ENCODE measurements around the gene NCKAP5L. TPM values are rescaled to one million over a fixed set of nuclear protein-coding genes. Genes with fewer than 3 reads are reported as not detected.

The NCKAP5L gene
- total and polyA plus RNA-seq, 2 donors (not counting 3 experiments of a cell fraction or from before 2014, with no cell fraction given) = 17.4 to 46.1 TPM

GRCh38 chr12:49846032-49846431 lies 17.8 kb upstream of the NCKAP5L start:
- dilution Hi-C loops (cut with MboI; ENCODE audit: extremely low pct_ligation_motif_present, low sequenced_read_pairs) (no loop called here), intact Hi-C loops (cut with micrococcal nuclease) (no loop called here)
- H3K9me1 ChIP-seq (replicated peaks; ENCODE audit: control insufficient read depth, extremely low read depth, insufficient read depth, low read length) = no peaks in the 10 kb centered on the region
- H2AFZ ChIP-seq (ENCODE audit: low read depth, low read length) = no peak overlapping the region
- no peak overlapping the region for H3K4me3 ChIP-seq (replicated peaks in 1 of 3; ENCODE audit: insufficient read depth in 1 of 3, low read depth in 1 of 3, low read length in 3 of 3)
- no peak for FAIRE-seq
- no peaks in the 10 kb centered on the region for H3K9me3 ChIP-seq (replicated peaks; ENCODE audit: control insufficient read depth, insufficient read depth, low read length)
- H3K4me2 ChIP-seq (ENCODE audit: insufficient read depth, low read length) = no peak overlapping the region
- no peak overlapping the region for H3K9ac ChIP-seq (replicated peaks; ENCODE audit: extremely low read depth, insufficient read depth, low read length)
- BruUV-seq (replicated peaks) = no TSS peak
- peaks cover 12% of the 10 kb centered on the region for H3K4me1 ChIP-seq (ENCODE audit: control insufficient read depth, extremely low read depth, insufficient read depth, low read length)
- CTCF ChIA-PET = interaction anchor here (0.7 to 2.1 kb wide), 2 partner anchors 11 to 21 kb away, joined by 3 to 6 read pairs; no protein-coding TSS in a partner anchor
- H3K27me3 ChIP-seq (ENCODE audit: control insufficient read depth in 2 of 2, insufficient read depth in 2 of 2, low read length in 2 of 2) = peaks cover 20 to 29% of the 10 kb centered on the region in 2 experiments
- no peaks in the 10 kb centered on the region for H4K20me1 ChIP-seq (replicated peaks; ENCODE audit: control insufficient read depth, extremely low read depth, insufficient read depth, low read length)
- no peak for DNase-seq (ENCODE audit: low read depth, low spot score)
- H3K27ac ChIP-seq (ENCODE audit: insufficient read depth, low read depth, low read length) = no peak overlapping the region
- POLR2A ChIA-PET = interaction anchor here (0.7 kb wide), 1 partner anchor 79 kb away, joined by 3 read pairs; no protein-coding TSS in a partner anchor
- no peaks in the 10 kb centered on the region for H3K79me2 ChIP-seq (ENCODE audit: control insufficient read depth, insufficient read depth, low read length)
- no peaks in the 10 kb centered on the region for H3K36me3 ChIP-seq (ENCODE audit: control insufficient read depth in 2 of 2, extremely low read depth in 1 of 2, insufficient read depth in 2 of 2, low read length in 2 of 2)
- TF ChIP-seq JUN (IDR thresholded peaks at IDR 0.05; ENCODE audit: borderline replicate concordance, insufficient read depth, insufficient read length, low read depth) (no peak), MAX (IDR thresholded peaks at IDR 0.05; ENCODE audit: insufficient read depth, insufficient read length) (no peak), MYC (IDR thresholded peaks at IDR 0.05; ENCODE audit: low read depth, low read length) (no peak), GATA2 (IDR thresholded peaks at IDR 0.05; ENCODE audit: insufficient read depth, insufficient read length, low read depth, low read length) (no peak), POLR2A (IDR thresholded peaks at IDR 0.05; ENCODE audit: low read depth, low read length) (no peak), EZH2 (IDR thresholded peaks at IDR 0.05; ENCODE audit: borderline replicate concordance, low read depth, low read length, severe bottlenecking) (no peak), POLR2AphosphoS5 (IDR thresholded peaks at IDR 0.05; ENCODE audit: insufficient read depth, low read depth, low read length) (no peak), FOS (IDR thresholded peaks at IDR 0.05; ENCODE audit: borderline replicate concordance, insufficient read depth, low read length) (no peak)
- TF ChIP-seq, protein P1, sequence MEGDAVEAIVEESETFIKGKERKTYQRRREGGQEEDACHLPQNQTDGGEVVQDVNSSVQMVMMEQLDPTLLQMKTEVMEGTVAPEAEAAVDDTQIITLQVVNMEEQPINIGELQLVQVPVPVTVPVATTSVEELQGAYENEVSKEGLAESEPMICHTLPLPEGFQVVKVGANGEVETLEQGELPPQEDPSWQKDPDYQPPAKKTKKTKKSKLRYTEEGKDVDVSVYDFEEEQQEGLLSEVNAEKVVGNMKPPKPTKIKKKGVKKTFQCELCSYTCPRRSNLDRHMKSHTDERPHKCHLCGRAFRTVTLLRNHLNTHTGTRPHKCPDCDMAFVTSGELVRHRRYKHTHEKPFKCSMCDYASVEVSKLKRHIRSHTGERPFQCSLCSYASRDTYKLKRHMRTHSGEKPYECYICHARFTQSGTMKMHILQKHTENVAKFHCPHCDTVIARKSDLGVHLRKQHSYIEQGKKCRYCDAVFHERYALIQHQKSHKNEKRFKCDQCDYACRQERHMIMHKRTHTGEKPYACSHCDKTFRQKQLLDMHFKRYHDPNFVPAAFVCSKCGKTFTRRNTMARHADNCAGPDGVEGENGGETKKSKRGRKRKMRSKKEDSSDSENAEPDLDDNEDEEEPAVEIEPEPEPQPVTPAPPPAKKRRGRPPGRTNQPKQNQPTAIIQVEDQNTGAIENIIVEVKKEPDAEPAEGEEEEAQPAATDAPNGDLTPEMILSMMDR (IDR thresholded peaks at IDR 0.05; ENCODE audit: extremely low read depth in 1 of 2, insufficient read depth in 1 of 2, low read depth in 1 of 2, low read length in 2 of 2) = no peak
